IPS-NIHi11 (cell line): ENCODE results near the gene CASP10.

ENCODE experiments used
- DNase-seq: peaks from one replicate; pipeline ENCODE4 v3.0.0; 2012; ENCODE audit warnings: mixed read lengths, low spot score

Gene CASP10

GRCh38 chr2:201258666-201259615 is 76.0 kb downstream of the CASP10 start:
- DNase-seq = no peak

- DNase-seq = no peak
Observed at GRCh38 chr2:201260302-201260800, 77.4 kb downstream of the CASP10 start, which contains the start of gene CASP8. CASP8 (plus strand) TSS chr2:201260536; CDS start chr2:201266487, 5,951 bp downstream.

DNA sequence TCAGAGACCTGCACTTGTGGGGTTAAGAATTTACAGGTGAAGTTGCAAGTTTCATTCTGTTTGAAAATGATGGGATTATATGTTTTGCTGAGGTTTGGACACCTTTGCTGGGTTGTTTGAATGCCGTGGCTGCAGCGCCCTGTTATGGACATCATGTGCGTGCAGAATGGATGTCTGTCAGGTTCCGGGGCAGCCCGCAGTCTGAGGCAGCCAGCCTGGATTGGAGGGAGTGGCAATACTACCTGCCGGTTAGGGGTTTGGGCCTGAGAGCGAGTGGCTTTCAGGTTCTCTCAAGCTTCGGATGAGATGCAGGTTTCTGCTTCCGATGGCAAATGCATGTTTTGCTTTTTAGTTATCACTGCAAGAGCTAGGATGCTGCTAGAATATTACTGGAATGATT is 78.5 kb downstream of the CASP10 start:
- no peak for DNase-seq

GRCh38 chr2:201261906-201262305 is 79.0 kb downstream of the CASP10 start:
- DNase-seq = no peak

DNA sequence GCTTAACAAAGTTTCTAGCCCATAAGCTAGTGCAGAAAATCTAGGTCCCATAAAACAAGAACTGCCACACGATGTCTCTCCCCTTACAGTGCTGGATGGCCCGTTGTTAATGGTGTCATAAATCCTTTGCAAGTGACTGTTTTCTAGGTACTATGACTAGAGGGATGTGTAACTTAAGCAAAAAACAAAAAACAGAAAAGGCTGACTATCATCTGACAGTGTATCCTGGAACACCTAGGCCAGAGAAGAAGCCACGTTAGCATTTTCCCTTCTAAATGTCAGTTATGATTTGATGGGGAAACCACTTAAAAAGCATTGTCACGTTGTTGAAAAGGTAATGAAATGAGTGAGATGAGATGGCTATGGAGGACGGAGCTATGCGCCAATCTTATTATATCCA is 79.8 kb downstream of the CASP10 start:
- no peak for DNase-seq

DNA sequence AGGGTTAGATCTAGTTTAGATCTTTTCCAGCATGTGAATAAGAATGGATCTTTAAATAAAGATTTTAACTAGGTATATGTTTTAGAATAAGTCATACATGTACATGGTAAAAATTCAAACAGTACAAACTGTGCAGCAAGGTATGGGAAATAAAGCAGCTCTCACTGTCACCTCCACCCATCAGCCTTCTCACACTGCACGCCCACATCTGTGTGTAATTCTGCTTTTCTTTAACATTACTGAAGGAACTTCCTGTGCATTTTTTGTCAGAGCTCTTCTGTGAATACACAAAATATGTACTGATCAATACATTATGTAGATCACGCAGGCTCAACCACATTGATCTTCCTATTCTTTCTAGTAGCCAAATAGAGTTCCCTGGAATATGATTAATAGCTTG is 80.8 kb downstream of the CASP10 start:
- no peak for DNase-seq

DNA sequence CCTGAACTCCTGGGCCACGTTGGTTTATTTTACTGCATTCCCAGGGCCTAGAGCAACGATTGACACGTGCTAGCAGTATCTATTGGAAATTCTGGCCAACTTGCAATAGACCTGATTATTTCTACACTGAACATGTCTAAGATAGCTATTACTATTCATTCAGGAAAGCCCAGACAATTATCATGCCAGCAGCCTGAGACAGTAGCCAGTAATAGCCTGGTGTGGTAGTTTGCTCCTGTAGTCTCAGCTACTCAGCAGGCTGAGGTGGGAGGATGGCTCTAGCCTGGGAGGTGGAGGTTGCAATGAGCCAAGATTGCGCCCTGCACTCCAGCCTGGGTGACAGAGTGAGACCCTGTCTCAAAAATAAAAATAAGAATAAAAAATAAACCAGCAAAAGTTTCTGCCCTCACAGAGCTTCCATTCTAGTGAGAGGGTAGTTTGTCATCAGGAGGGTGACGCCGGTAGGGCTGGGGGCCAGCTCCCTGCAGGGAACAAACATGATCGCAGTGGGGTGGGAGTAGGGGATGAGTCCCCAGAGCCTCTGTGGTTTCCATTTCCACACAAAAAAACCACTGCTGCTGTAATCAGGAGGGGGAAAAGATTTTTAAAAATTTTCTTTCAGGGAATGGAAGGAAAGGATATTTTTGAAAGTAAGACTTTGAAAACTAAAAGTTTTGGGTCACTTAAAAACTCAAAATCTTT is 81.7 kb downstream of the CASP10 start:
- DNase-seq = no peak

- no peak for DNase-seq
Observed at GRCh38 chr2:201266629-201267028, 83.7 kb downstream of the CASP10 start.

- DNase-seq = no peak
Observed at GRCh38 chr2:201267278-201268030, 84.5 kb downstream of the CASP10 start.

DNA sequence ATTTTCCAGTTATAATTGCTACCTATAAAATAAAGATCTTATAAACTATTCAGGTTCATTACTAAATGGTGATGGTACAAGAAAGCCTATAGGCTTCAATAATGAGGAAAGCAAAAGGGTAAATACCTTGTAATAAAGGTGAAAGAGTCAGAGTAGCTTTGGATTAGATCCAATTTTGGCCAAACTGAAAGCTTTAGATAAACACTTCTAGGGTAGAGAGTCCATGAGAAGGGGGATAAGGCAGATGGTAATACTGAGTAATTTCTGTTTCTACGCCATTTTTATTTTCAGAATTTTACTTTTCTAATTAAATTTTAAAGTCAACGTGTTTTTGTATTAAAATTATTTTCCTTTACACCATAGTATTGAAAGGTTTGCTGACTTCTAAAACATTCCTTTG is 86.8 kb downstream of the CASP10 start:
- no peak for DNase-seq

- no peak for DNase-seq
Observed at GRCh38 chr2:201270293-201271001, 87.5 kb downstream of the CASP10 start.

DNA sequence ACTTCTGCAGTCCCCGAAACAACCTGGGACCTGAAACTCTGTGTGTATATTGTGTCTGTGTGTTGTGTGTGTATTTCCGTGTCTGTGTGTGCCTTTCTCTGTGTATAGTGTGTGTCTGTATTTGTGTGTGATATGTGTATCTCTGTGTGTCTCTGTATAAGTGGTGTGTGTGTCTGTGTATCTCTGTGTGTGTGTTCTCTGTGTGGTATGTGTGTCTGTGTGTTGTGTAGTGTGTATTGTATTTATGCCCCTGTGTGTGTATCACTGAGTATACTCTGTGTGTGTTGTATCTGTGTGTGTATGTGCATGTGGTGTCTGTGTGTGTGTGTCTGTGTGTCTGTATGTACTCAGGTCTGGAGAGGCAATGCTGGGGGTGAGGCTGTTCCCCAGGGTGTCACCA is 89.0 kb downstream of the CASP10 start:
- DNase-seq = no peak

DNA sequence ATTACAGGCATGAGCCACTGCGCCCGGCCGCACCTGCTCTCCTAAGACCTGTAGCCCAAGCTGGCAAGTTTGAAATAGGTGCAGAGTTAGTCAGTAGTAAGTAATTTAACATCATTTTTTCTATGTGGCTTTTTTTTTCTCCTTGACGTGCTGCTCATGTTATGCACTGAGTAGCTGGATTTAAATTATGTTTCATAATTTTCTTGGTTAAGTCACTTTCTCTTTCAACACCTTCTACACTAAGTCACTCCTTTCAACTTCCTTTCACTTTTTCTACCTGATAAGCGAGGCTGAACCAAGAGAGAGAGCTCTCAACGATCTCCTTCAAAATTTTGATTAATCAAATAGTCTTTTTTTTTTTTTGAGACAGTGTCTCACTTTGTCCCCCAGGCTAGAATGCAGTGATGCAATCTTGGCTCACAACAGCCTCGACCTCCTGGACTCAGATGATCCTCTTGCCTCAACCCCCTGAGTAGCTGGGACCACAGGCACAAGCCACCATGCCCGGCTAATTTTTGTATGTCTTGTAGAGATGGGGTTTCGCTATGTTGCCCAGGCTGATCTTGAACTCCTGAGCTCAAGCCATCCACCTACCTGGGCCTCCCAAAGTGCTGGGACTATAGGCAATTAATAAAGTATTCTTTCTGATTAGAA is 90.5 kb downstream of the CASP10 start:
- DNase-seq = no peak

DNA sequence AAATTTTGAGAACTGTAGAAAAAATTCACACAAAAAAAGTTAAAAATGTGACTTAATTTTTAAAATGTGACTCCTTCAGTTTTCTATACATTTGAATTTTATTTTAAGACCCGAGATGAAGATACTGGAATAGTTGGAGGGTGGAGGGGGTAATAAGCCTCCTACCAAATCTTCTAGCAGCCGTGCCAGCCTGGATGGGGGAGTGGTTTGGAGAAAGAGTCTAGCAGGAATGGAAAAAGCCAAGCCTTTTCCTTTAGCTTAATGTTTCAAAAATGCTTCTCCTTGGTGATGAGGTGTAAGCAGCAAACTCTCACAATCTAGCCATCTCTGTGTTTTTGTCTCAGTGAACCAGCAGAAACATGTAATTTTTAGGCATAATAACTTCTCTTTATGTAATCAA is 92.1 kb downstream of the CASP10 start:
- DNase-seq = no peak

GRCh38 chr2:201275990-201276389 is 93.0 kb downstream of the CASP10 start:
- DNase-seq = peak; percentile 66

DNA sequence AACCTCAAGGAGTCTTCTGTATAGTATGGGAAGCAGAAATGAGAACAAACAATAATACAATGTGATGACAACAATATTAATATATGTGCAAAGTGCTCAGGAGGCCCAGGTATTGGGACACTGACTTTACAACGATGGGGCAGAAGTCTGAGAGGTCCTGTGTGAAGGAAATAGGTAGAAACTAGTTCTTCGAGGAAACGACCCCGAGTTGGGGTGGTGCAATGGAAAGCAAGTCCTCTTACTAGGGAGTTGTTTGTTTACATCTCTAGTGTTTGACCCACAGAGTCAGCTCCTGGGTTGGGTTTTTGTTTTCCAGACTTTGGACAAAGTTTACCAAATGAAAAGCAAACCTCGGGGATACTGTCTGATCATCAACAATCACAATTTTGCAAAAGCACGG is 93.6 kb downstream of the CASP10 start:
- DNase-seq = no peak
